ENCODE data around the gene FBXO39.

The FBXO39 gene

GRCh38 chr17:6755731-6756184 lies 20.3 kb upstream of the FBXO39 start, which contains the start of gene XAF1:
XAF1 (plus strand) TSS chr17:6756046; CDS start chr17:6756079, 33 bp downstream.
- Histone ChIP-seq H3K4me3 (ENCODE audit: low read depth, low read length) (peak within 1 kb of the TSS; percentile 42), H3K27me3 (ENCODE audit: control insufficient read depth, insufficient read depth, low read length) (no peaks in the 10 kb centered on the region), H2AFZ (no peak within 1 kb of the TSS), H3K79me2 (no peaks in the 10 kb centered on the region), H3K4me2 (ENCODE audit: low read length) (peak within 1 kb of the TSS; percentile 14), H3K27ac (peak within 1 kb of the TSS; percentile 73), H3K36me3 (ENCODE audit: control insufficient read depth, insufficient read depth, low read length) (no peaks in the 10 kb centered on the region), H3K9me3 (ENCODE audit: control insufficient read depth, low read length) (no peaks in the 10 kb centered on the region), H3K9ac (no peak within 1 kb of the TSS), H3K4me1 (no peaks in the 10 kb centered on the region)
- TF ChIP-seq CTCF (IDR thresholded peaks at IDR 0.05) = no peak

GRCh38 chr17:6756425-6757031 lies 19.5 kb upstream of the FBXO39 start:
- no peaks in the 10 kb centered on the region for H3K36me3 ChIP-seq (ENCODE audit: control insufficient read depth, insufficient read depth, low read length)
- H3K4me2 ChIP-seq (ENCODE audit: low read length) = no peak overlapping the region
- H3K9ac ChIP-seq = no peak overlapping the region
- H3K4me3 ChIP-seq (ENCODE audit: low read depth, low read length) = peak overlapping the region; percentile 42
- no peaks in the 10 kb centered on the region for H3K9me3 ChIP-seq (ENCODE audit: control insufficient read depth, low read length)
- H3K27me3 ChIP-seq (ENCODE audit: control insufficient read depth, insufficient read depth, low read length) = no peaks in the 10 kb centered on the region
- H3K79me2 ChIP-seq = no peaks in the 10 kb centered on the region
- H3K27ac ChIP-seq = peak overlapping the region; percentile 73
- TF ChIP-seq CTCF (IDR thresholded peaks at IDR 0.05) = no peak
- H2AFZ ChIP-seq = no peak overlapping the region
- no peaks in the 10 kb centered on the region for H3K4me1 ChIP-seq

- no peaks in the 10 kb centered on the region for H3K79me2 ChIP-seq
- no peaks in the 10 kb centered on the region for H3K4me1 ChIP-seq
- H3K36me3 ChIP-seq (ENCODE audit: control insufficient read depth, insufficient read depth, low read length) = no peaks in the 10 kb centered on the region
- no peaks in the 10 kb centered on the region for H3K27me3 ChIP-seq (ENCODE audit: control insufficient read depth, insufficient read depth, low read length)
- H3K9ac ChIP-seq = no peak overlapping the region
- no peaks in the 10 kb centered on the region for H3K9me3 ChIP-seq (ENCODE audit: control insufficient read depth, low read length)
- TF ChIP-seq CTCF (IDR thresholded peaks at IDR 0.05) = no peak
- no peak overlapping the region for H2AFZ ChIP-seq
- no peak overlapping the region for H3K4me3 ChIP-seq (ENCODE audit: low read depth, low read length)
- no peak overlapping the region for H3K27ac ChIP-seq
- no peak overlapping the region for H3K4me2 ChIP-seq (ENCODE audit: low read length)
Measured at GRCh38 chr17:6757747-6758146, 18.3 kb upstream of the FBXO39 start.

- Histone ChIP-seq H3K27ac (no peak overlapping the region), H3K27me3 (ENCODE audit: control insufficient read depth, insufficient read depth, low read length) (no peaks in the 10 kb centered on the region), H2AFZ (no peak overlapping the region), H3K4me2 (ENCODE audit: low read length) (no peak overlapping the region), H3K9me3 (ENCODE audit: control insufficient read depth, low read length) (no peaks in the 10 kb centered on the region), H3K4me3 (ENCODE audit: low read depth, low read length) (no peak overlapping the region), H3K36me3 (ENCODE audit: control insufficient read depth, insufficient read depth, low read length) (no peaks in the 10 kb centered on the region), H3K9ac (no peak overlapping the region), H3K4me1 (no peaks in the 10 kb centered on the region), H3K79me2 (no peaks in the 10 kb centered on the region)
- TF ChIP-seq CTCF (IDR thresholded peaks at IDR 0.05) = no peak
Measured at GRCh38 chr17:6761779-6762178, 14.2 kb upstream of the FBXO39 start.

- Histone ChIP-seq H3K9ac (no peak overlapping the region), H3K36me3 (ENCODE audit: control insufficient read depth, insufficient read depth, low read length) (no peaks in the 10 kb centered on the region), H3K9me3 (ENCODE audit: control insufficient read depth, low read length) (no peaks in the 10 kb centered on the region), H3K4me2 (ENCODE audit: low read length) (no peak overlapping the region), H3K79me2 (no peaks in the 10 kb centered on the region), H3K4me3 (ENCODE audit: low read depth, low read length) (no peak overlapping the region), H3K27ac (no peak overlapping the region), H3K27me3 (ENCODE audit: control insufficient read depth, insufficient read depth, low read length) (no peaks in the 10 kb centered on the region), H2AFZ (no peak overlapping the region), H3K4me1 (no peaks in the 10 kb centered on the region)
- no peak for TF ChIP-seq CTCF (IDR thresholded peaks at IDR 0.05)
Measured at GRCh38 chr17:6768447-6768846, 7.6 kb upstream of the FBXO39 start.
